A673 (cell line): ENCODE data around the gene TNS3.

ENCODE experiments used
- CTCF ChIP-seq: fragments of 300-800, 200-600 bp; sonication (generic); conservative IDR thresholded peaks from 2 replicates; pipeline ENCODE4 v1.5.1; 2017; ENCODE audit warnings: low read depth, mild to moderate bottlenecking, antibody characterized with exemption, low read length, moderate library complexity, mixed read lengths
- EZH2 ChIP-seq: fragments of 200-600 bp; sonication (generic); IDR thresholded peaks from 2 replicates; pipeline ENCODE4 v1.6.1; 2017; ENCODE audit warnings: borderline replicate concordance, low read depth, mild to moderate bottlenecking, mixed read lengths, antibody characterized with exemption, low read length; ENCODE audit not compliant: poor library complexity, severe bottlenecking

- TF ChIP-seq EZH2, result no peak
- TF ChIP-seq CTCF, result no peak
Measured at GRCh38 chr7:47439181-47439667, 142.7 kb downstream of the TNS3 start.
